DMS79 treated with DMSO at 0.1 percent for 48 hours (cell line): ENCODE measurements around the gene CACNB1.

ENCODE experiments used
- DNase-seq: peaks from one replicate; lab custom pipeline; 2025; lab: John Stamatoyannopoulos, UW

CACNB1 gene

GRCh38 chr17:39200957-39201510 lies 3.6 kb upstream of the CACNB1 start:
- DNase-seq = no peak

GRCh38 chr17:39200070-39200879 lies 2.8 kb upstream of the CACNB1 start, which contains the start of gene RPL19:
TSS of gene RPL19 (plus strand) at chr17:39200283. CDS start at chr17:39200345, 62 bp downstream.
- DNase-seq = peak; percentile 97

GRCh38 chr17:39199820-39200069 lies 2.3 kb upstream of the CACNB1 start:
- no peak for DNase-seq

GRCh38 chr17:39198186-39198566 lies 707 bp upstream of the CACNB1 start:
- DNase-seq = no peak

- peak; percentile 39 for DNase-seq
Observed at GRCh38 chr17:39196808-39197291, 619 bp downstream of the CACNB1 start.

- no peak for DNase-seq
Observed at GRCh38 chr17:39196241-39196807, 1.1 kb downstream of the CACNB1 start.

GRCh38 chr17:39195568-39196160 lies 1.8 kb downstream of the CACNB1 start:
- DNase-seq = peak; percentile 15

GRCh38 chr17:39194985-39195524 lies 2.4 kb downstream of the CACNB1 start:
- no peak for DNase-seq

GRCh38 chr17:39194089-39194984 lies 3.1 kb downstream of the CACNB1 start:
- DNase-seq = no peak

GRCh38 chr17:39193346-39193745 lies 4.1 kb downstream of the CACNB1 start:
- DNase-seq = no peak

GRCh38 chr17:39192901-39193300 lies 4.6 kb downstream of the CACNB1 start:
- DNase-seq = no peak

- DNase-seq = no peak
Observed at GRCh38 chr17:39191750-39192510, 5.5 kb downstream of the CACNB1 start.

GRCh38 chr17:39187152-39187830 lies 10.2 kb downstream of the CACNB1 start:
- DNase-seq = no peak

- no peak for DNase-seq
Observed at GRCh38 chr17:39186481-39187002, 10.9 kb downstream of the CACNB1 start.

GRCh38 chr17:39183720-39184119 lies 13.7 kb downstream of the CACNB1 start:
- no peak for DNase-seq

- no peak for DNase-seq
Observed at GRCh38 chr17:39183045-39183444, 14.4 kb downstream of the CACNB1 start.

GRCh38 chr17:39181303-39181702 lies 16.2 kb downstream of the CACNB1 start:
- DNase-seq = no peak

- no peak for DNase-seq
Observed at GRCh38 chr17:39178536-39178935, 18.9 kb downstream of the CACNB1 start.

GRCh38 chr17:39177256-39177655 lies 20.2 kb downstream of the CACNB1 start:
- DNase-seq = no peak

GRCh38 chr17:39175695-39176093 lies 21.8 kb downstream of the CACNB1 start:
- no peak for DNase-seq
